Stimulated activated effector memory CD8-positive, alpha-beta T cell treated with anti-CD3 and anti-CD28 coated beads, Interleukin-12 subunit alpha, Interleukin-12 subunit beta, amount 100 ng/mL, for 72 hours (primary cell): ENCODE measurements around the gene KCNMA1.
A peak's percentile ranks its signal among the peaks of the same experiment; 100 is the strongest.
"Not testable (repeated sequence)": the region's sequence is repeated elsewhere in the genome, so short reads cannot be mapped to it uniquely, and the experiment has no call there.

Source experiments
- ATAC-seq: fragments of 150-1000 bp; cut with Tn5 transposase; 2 replicates; pipeline ENCODE4 v1.10.0; 2021
- DNase-seq, 2 donors: peaks; one replicate each; pipeline ENCODE4 v3.0.0; 2021 to 2022; ENCODE audit warnings: low spot score in 2 of 2
- H3K27ac Mint-ChIP-seq: one replicate; pipeline ENCODE4 v1.8.0; 2022; ENCODE audit warnings: mild to moderate bottlenecking, mixed read lengths
- H3K36me3 Mint-ChIP-seq: one replicate; pipeline ENCODE4 v1.8.0; 2022; ENCODE audit warnings: mild to moderate bottlenecking, mixed read lengths
- H3K4me1 Mint-ChIP-seq: one replicate; pipeline ENCODE4 v1.8.0; 2022; ENCODE audit warnings: mixed read lengths
- H3K4me3 Mint-ChIP-seq: one replicate; pipeline ENCODE4 v1.8.0; 2022; ENCODE audit warnings: mild to moderate bottlenecking, mixed read lengths
- H3K9me3 Mint-ChIP-seq: one replicate; pipeline ENCODE4 v1.8.0; 2022; ENCODE audit warnings: mixed read lengths

Gene KCNMA1

DNA sequence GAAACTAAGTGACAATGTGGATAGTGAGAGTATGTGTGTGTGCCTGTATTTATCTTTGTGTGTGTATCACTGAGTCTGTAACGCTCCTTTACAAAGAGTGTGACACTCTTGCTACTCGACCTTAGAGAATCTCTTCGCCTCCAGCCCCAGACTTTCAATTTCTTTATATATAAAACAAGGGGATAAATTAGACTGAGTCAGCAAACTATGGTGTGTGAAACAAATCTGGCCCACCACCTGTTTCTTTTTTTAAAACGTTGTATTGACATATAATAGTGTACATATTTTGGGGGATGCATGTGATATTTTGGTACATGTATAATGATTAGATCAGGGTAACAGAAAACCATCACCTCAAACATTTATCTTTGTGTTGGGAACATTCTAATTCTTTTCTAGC is 240.5 kb downstream of the KCNMA1 start:
- Mint-ChIP-seq H3K9me3 (no peaks in the 10 kb centered on the region), H3K36me3 (no peaks in the 10 kb centered on the region), H3K4me1 (no peaks in the 10 kb centered on the region), H3K4me3 (no peak overlapping the region), H3K27ac (no peak overlapping the region)
- DNase-seq: no peak
- ATAC-seq: no peak

DNA sequence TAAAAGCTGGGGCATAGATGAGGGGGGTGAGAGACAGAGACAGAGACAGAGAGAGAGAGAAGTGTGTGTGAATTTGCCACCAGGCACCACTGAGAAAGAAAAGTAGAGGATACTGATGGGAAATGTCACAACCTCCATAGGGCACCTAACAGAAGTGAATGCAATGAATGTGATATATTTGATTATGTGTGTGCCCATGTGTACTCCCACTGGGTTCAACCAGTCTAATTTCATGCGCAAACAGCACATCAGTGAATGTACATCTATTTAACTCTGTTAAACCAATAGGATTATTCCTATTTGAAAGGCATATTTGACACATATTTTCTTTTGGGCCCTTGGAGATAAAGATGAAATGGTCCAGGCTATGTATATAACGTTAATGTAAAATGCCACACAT is 241.3 kb downstream of the KCNMA1 start:
- no peaks in the 10 kb centered on the region for H3K4me1 Mint-ChIP-seq
- ATAC-seq (no peak), DNase-seq (no peak)
- no peaks in the 10 kb centered on the region for H3K36me3 Mint-ChIP-seq
- no peak overlapping the region for H3K27ac Mint-ChIP-seq
- no peak overlapping the region for H3K4me3 Mint-ChIP-seq
- no peaks in the 10 kb centered on the region for H3K9me3 Mint-ChIP-seq

GRCh38 chr10:77393821-77394501 is 243.6 kb downstream of the KCNMA1 start:
- peak; percentile 22 for ATAC-seq

DNA sequence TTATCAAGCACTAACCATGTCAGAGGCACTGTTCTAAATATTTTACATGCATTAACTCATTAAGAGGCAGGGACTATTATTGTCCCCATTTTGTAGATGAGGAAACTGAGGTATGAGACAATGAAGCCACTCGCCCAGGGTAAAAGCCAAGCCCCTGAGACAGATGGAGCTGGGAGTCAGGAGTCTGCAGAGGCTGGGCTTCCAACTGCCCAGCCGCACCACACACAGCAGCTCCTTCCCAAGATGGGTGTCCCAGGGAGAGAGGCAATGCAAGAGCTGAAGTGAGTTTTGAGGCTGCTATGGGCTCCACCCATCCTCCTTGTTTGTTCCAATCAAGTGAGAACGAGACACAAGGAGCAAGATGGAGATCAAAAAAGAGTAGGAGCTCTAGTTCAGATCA is 244.2 kb downstream of the KCNMA1 start:
- Mint-ChIP-seq H3K4me1 (no peaks in the 10 kb centered on the region), H3K36me3 (no peaks in the 10 kb centered on the region), H3K9me3 (no peaks in the 10 kb centered on the region), H3K27ac (no peak overlapping the region), H3K4me3 (no peak overlapping the region)
- DNase-seq (no peak), ATAC-seq (no peak)

More at GRCh38 chr10:77393821-77394501, 243.6 kb downstream of the KCNMA1 start:
- no peak overlapping the region for H3K4me3 Mint-ChIP-seq
- no peak overlapping the region for H3K27ac Mint-ChIP-seq
- DNase-seq: no peak
- no peaks in the 10 kb centered on the region for H3K36me3 Mint-ChIP-seq
- no peaks in the 10 kb centered on the region for H3K4me1 Mint-ChIP-seq
- no peaks in the 10 kb centered on the region for H3K9me3 Mint-ChIP-seq

GRCh38 chr10:77392851-77393250 is 244.8 kb downstream of the KCNMA1 start:
- Mint-ChIP-seq H3K9me3 (no peaks in the 10 kb centered on the region), H3K4me1 (no peaks in the 10 kb centered on the region), H3K4me3 (no peak overlapping the region), H3K36me3 (no peaks in the 10 kb centered on the region), H3K27ac (no peak overlapping the region)
- ATAC-seq (no peak), DNase-seq (no peak)

DNA sequence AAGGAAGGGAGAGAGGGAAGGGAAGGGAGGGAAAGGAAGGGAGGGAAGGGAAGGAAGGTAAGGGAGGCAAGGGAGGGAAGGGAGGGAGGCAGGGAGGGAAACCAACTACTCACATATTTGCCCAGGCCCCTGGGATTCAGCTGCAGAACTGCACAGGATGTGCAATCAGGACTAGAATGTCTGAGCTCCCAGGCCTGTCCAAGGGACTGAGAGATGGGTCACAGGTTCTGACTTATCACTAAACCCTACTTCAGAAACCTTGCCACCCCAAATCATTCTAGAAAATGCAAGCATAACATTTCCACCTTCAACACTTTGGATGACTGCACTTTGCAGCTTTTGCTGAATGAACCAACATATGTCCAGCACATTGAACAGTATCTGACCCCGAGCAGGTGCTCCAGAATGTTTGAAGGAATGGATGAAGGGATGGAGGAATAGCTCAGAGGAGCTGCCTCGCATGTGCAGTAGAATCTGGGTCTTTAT is 245.3 kb downstream of the KCNMA1 start:
- Mint-ChIP-seq H3K36me3 (no peaks in the 10 kb centered on the region), H3K4me3 (no peak overlapping the region), H3K27ac (no peak overlapping the region), H3K4me1 (peaks cover under 1% of the 10 kb centered on the region), H3K9me3 (no peaks in the 10 kb centered on the region)
- no peak for ATAC-seq
- no peak for DNase-seq

DNA sequence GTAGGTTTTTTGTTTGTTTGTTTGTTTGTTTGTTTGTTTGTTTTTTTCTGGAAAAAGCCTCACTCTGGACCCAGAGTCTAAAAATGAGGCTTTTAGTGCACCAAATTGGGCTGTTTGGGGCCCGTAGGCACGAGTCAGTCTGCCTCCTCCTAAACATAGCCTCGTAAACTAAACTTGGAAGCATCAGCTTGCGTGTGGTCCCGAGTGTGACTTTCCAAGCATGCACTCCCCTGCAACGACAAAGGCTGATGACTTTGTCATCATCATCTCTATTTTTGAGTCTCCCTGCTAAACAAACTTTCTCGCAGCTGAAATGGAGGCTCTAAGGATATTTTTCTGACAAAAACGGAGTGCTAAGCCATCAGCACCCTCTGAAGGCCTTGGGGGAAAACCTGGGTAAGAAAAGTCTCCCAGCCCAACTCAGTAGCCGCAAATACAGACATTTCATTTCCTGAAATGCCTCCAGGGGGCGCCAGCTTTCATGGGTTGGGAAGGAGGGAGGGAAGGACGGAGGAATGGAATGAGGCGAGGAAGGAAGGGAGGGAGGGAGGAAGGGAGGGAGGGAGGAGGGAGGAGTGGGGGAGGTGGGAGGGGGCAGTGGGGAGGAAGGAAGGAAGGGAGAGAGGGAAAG is 245.9 kb downstream of the KCNMA1 start:
- no peaks in the 10 kb centered on the region for H3K9me3 Mint-ChIP-seq
- H3K36me3 Mint-ChIP-seq: no peaks in the 10 kb centered on the region
- H3K4me1 Mint-ChIP-seq: peaks cover 6% of the 10 kb centered on the region
- DNase-seq (peak in 1 of 2 donors; percentile 26), ATAC-seq (no peak)
- H3K4me3 Mint-ChIP-seq: no peak overlapping the region
- H3K27ac Mint-ChIP-seq: no peak overlapping the region

- Mint-ChIP-seq H3K27ac (no peak overlapping the region), H3K36me3 (no peaks in the 10 kb centered on the region), H3K9me3 (no peaks in the 10 kb centered on the region), H3K4me3 (no peak overlapping the region), H3K4me1 (peaks cover 10% of the 10 kb centered on the region)
- DNase-seq (no peak), ATAC-seq (no peak)
These were observed 247.1 kb downstream of the KCNMA1 start for GRCh38 chr10:77390481-77390891.

DNA sequence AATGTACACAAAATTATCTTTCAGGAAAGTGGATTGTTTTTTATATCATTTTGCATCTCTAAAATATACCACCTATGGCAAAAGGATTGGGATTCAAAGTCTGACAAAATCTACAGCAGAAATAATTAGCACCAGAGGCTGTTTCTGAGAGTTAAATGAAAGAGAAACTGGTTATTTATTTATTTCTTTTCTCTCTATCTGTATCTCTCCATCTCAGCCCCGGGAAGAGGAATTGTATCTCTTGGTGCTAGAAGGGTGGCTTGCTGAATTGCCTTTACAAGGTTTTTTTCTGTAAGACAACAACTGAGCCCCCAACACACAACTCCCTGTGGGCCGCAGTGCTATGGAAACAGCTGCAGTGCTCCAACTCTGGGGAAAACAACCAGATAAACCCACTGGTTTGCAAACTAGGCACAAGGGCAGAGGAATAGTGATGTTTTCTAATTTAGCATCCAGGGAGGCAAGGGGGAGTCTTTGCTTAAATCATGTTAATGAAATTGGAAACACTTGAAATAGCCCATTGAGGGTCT is 249.0 kb downstream of the KCNMA1 start:
- no peaks in the 10 kb centered on the region for H3K36me3 Mint-ChIP-seq
- ATAC-seq (no peak), DNase-seq (no peak)
- peaks cover 10% of the 10 kb centered on the region for H3K4me1 Mint-ChIP-seq
- no peak overlapping the region for H3K4me3 Mint-ChIP-seq
- no peak overlapping the region for H3K27ac Mint-ChIP-seq
- H3K9me3 Mint-ChIP-seq: no peaks in the 10 kb centered on the region

DNA sequence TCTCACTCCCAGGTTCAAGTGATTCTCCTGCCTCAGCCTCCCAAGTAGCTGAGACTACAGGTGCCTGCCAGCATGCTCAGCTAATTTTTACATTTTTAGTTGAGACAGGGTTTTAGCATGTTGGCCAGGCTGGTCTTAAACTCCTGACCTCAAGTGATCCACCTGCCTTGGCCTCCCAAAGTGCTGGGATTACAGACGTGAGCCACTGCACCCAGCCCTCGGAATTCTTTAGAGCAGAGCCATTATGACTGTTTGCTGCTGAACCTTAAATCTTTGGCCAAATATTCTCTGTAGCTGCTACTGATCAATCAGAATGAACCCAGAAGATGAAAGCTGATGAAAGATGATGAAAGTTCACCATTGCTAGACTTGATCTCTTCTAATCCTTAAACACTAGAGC is 249.9 kb downstream of the KCNMA1 start:
- not testable (repeated sequence) for H3K9me3 Mint-ChIP-seq, ATAC-seq

DNA sequence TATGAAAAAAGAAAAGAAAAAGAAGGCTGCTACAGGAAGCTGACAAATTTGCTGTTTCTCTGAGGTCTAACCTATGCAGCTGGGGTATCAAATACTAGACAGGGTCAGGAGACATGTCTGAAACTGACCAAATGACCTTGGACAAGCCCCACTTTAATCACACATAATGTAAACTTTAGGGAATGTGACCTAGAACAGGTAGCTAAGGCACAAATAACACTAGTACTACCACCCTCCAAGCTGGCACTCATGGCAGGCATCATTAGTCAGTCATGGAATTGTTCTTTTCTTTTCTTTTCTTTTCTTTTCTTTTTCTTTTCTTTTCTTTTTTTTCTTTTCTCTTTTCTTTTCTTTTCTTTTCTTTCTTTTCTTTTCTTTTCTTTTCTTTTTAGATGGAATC is 250.4 kb downstream of the KCNMA1 start:
- H3K27ac Mint-ChIP-seq: peak overlapping the region; percentile 16
- no peak for ATAC-seq
- no peak overlapping the region for H3K4me3 Mint-ChIP-seq

More for the DNA sequence above, 249.9 kb downstream of the KCNMA1 start:
- not testable (repeated sequence) for H3K4me1 Mint-ChIP-seq, DNase-seq, H3K4me3 Mint-ChIP-seq, H3K36me3 Mint-ChIP-seq, H3K27ac Mint-ChIP-seq

DNA sequence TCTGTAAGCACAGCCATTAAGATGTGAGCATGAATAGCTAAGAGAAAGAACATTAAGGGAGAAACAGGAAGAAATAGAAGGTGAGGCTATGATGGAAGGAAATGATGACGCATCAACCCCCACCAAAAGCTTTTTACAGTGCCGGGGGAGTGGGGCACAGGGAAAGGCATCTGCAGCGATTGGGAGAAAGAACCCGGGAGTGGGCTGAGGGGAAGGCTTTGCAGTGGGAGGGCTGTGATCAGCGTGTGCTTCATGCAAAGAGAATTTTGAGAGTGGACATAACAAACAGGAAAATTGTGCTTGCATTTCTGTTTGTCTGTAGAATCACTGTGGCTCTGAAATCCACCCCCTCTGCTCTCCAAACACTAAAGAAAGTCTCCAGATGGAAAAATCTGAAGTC is 250.8 kb downstream of the KCNMA1 start:
- peak overlapping the region; percentile 16 for H3K27ac Mint-ChIP-seq
- no peaks in the 10 kb centered on the region for H3K36me3 Mint-ChIP-seq
- no peak for DNase-seq
- peak; percentile 13 for ATAC-seq
- H3K4me1 Mint-ChIP-seq: peaks cover 10% of the 10 kb centered on the region
- no peak overlapping the region for H3K4me3 Mint-ChIP-seq
- H3K9me3 Mint-ChIP-seq: no peaks in the 10 kb centered on the region

More for the DNA sequence above, 250.4 kb downstream of the KCNMA1 start:
- no peaks in the 10 kb centered on the region for H3K36me3 Mint-ChIP-seq
- peaks cover 10% of the 10 kb centered on the region for H3K4me1 Mint-ChIP-seq
- DNase-seq: no peak
- no peaks in the 10 kb centered on the region for H3K9me3 Mint-ChIP-seq

DNA sequence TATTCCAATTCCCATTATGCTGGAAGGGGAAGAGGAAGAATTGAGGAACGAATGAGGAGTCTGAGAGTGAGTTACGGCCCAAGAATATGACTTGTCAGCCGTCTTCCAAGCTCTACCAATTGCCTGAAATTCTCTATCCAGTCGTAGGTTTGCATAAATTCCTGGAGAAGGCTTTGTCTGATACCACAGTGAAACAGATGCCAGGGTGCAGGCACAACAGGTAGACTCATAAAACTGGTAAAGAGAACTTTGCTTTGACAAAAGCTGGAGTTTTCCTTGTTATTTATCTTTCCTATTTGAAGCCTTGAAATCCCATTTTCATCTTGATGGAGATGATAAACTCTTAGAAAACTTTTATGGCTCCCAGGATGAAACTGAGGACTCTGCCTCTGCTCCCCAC is 251.2 kb downstream of the KCNMA1 start:
- no peaks in the 10 kb centered on the region for H3K9me3 Mint-ChIP-seq
- ATAC-seq (no peak), DNase-seq (no peak)
- H3K4me1 Mint-ChIP-seq: peaks cover 10% of the 10 kb centered on the region
- peak overlapping the region; percentile 16 for H3K27ac Mint-ChIP-seq
- no peaks in the 10 kb centered on the region for H3K36me3 Mint-ChIP-seq
- no peak overlapping the region for H3K4me3 Mint-ChIP-seq

GRCh38 chr10:77385315-77385714 is 252.3 kb downstream of the KCNMA1 start:
- H3K27ac Mint-ChIP-seq: no peak overlapping the region
- ATAC-seq (no peak), DNase-seq (no peak)
- no peaks in the 10 kb centered on the region for H3K36me3 Mint-ChIP-seq
- no peak overlapping the region for H3K4me3 Mint-ChIP-seq
- peaks cover 10% of the 10 kb centered on the region for H3K4me1 Mint-ChIP-seq
- no peaks in the 10 kb centered on the region for H3K9me3 Mint-ChIP-seq

GRCh38 chr10:77383861-77384553 is 253.6 kb downstream of the KCNMA1 start:
- ATAC-seq: no peak
- no peak for DNase-seq
- no peaks in the 10 kb centered on the region for H3K9me3 Mint-ChIP-seq
- H3K27ac Mint-ChIP-seq: no peak overlapping the region
- no peak overlapping the region for H3K4me3 Mint-ChIP-seq
- peaks cover 10% of the 10 kb centered on the region for H3K4me1 Mint-ChIP-seq
- H3K36me3 Mint-ChIP-seq: no peaks in the 10 kb centered on the region
